GM21390 (cell line): ENCODE data around the gene EP400.
A peak's percentile ranks its signal among the peaks of the same experiment; 100 is the strongest.
"Not testable (repeated sequence)": the region's sequence is repeated elsewhere in the genome, so short reads cannot be mapped to it uniquely, and the experiment has no call there.

Source experiments
- ATAC-seq: cut with Tn5 transposase; IDR thresholded peaks from one replicate; pipeline ENCODE4 v1.9.1; 2021; ENCODE audit not compliant: unreplicated experiment

EP400 gene

GRCh38 chr12:131983554-131983953 lies 33.8 kb downstream of the EP400 start:
- ATAC-seq = no peak

- ATAC-seq = no peak
These were observed 34.6 kb downstream of the EP400 start for GRCh38 chr12:131984334-131984733.

GRCh38 chr12:131985510-131985875 lies 35.8 kb downstream of the EP400 start:
- not testable (repeated sequence) for ATAC-seq

- no peak for ATAC-seq
These were observed 36.6 kb downstream of the EP400 start for GRCh38 chr12:131986361-131986760.

GRCh38 chr12:131986910-131987309 lies 37.2 kb downstream of the EP400 start:
- ATAC-seq = no peak

- ATAC-seq = no peak
These were observed 37.8 kb downstream of the EP400 start for GRCh38 chr12:131987552-131987951.

GRCh38 chr12:131988054-131988796 lies 38.5 kb downstream of the EP400 start:
- no peak for ATAC-seq

- ATAC-seq = no peak
These were observed 39.3 kb downstream of the EP400 start for GRCh38 chr12:131989021-131989420.

GRCh38 chr12:131990066-131990979 lies 40.6 kb downstream of the EP400 start:
- no peak for ATAC-seq

GRCh38 chr12:131990980-131991305 lies 41.2 kb downstream of the EP400 start:
- no peak for ATAC-seq

GRCh38 chr12:131991816-131992430 lies 42.2 kb downstream of the EP400 start:
- ATAC-seq = no peak

GRCh38 chr12:131994589-131994988 lies 44.8 kb downstream of the EP400 start:
- peak; percentile 86 for ATAC-seq

GRCh38 chr12:132000286-132000872 lies 50.6 kb downstream of the EP400 start:
- ATAC-seq = no peak

GRCh38 chr12:132003846-132004245 lies 54.1 kb downstream of the EP400 start:
- no peak for ATAC-seq

GRCh38 chr12:132004946-132005345 lies 55.2 kb downstream of the EP400 start:
- ATAC-seq = no peak

GRCh38 chr12:132006056-132006680 lies 56.4 kb downstream of the EP400 start:
- no peak for ATAC-seq

GRCh38 chr12:132007041-132007440 lies 57.3 kb downstream of the EP400 start:
- ATAC-seq = no peak

- no peak for ATAC-seq
These were observed 59.7 kb downstream of the EP400 start for GRCh38 chr12:132009336-132009859.

GRCh38 chr12:132012919-132013568 lies 63.3 kb downstream of the EP400 start:
- ATAC-seq = no peak
